Measurements from ENCODE around the gene PID1. TPM values are rescaled to one million over a fixed set of nuclear protein-coding genes. Genes with fewer than 3 reads are reported as not detected.

PID1 gene
- total RNA-seq, 1 experiment from 2014 or later, result 2.6 TPM

DNA sequence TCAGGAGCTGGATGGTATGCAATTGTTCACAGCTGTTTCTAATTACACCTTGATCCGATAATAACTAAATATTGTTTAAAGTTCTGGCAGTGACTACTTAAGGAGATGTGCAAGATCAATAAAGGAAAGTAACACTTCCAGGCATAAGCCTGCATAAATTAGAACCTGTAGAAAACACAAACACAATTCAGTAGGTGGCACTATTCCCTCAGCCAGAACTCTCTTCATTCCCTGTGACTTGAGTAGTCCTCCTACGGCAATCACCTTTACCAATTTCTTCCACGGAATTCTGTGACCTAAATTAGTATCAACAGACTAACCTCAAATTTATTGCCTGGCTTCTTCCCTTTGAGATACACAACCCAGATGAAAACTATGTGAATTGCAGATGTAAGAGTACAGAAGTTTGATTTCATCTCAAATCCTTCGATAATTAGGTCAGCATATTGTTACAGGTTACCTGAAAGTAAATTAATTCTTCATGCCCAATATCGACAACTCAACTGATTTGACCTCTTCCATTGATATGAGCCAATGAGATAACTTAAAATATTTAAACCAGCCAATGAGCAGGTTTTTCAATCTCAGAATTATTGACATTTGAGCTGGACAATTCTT lies 137.8 kb downstream of the PID1 start:
- no peak overlapping the region for H3K27ac Mint-ChIP-seq
- no peaks in the 10 kb centered on the region for H3K4me1 Mint-ChIP-seq
- ATAC-seq (peak; percentile 85), DNase-seq (ENCODE audit: low spot score) (no peak)
- H3K9me3 Mint-ChIP-seq, result peaks cover 13% of the 10 kb centered on the region
- H3K27me3 Mint-ChIP-seq (ENCODE audit: low read depth), result no peaks in the 10 kb centered on the region
- no peaks in the 10 kb centered on the region for H3K36me3 Mint-ChIP-seq
- TF ChIP-seq CTCF (IDR thresholded peaks at IDR 0.05), result no peak
- no peak for TF ChIP-seq TP53 (CRISPR knock-in tag; IDR thresholded peaks at IDR 0.05)
- no peak for TF ChIP-seq FOXK1 (CRISPR knock-in tag; IDR thresholded peaks at IDR 0.05)
- no peak for TF ChIP-seq CREB1 (CRISPR knock-in tag; IDR thresholded peaks at IDR 0.05)
- TF ChIP-seq, protein P1, sequence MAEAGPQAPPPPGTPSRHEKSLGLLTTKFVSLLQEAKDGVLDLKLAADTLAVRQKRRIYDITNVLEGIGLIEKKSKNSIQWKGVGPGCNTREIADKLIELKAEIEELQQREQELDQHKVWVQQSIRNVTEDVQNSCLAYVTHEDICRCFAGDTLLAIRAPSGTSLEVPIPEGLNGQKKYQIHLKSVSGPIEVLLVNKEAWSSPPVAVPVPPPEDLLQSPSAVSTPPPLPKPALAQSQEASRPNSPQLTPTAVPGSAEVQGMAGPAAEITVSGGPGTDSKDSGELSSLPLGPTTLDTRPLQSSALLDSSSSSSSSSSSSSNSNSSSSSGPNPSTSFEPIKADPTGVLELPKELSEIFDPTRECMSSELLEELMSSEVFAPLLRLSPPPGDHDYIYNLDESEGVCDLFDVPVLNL (CRISPR knock-in tag; IDR thresholded peaks at IDR 0.05; ENCODE audit: borderline replicate concordance, low read depth), result no peak
- TF ChIP-seq, protein P2, sequence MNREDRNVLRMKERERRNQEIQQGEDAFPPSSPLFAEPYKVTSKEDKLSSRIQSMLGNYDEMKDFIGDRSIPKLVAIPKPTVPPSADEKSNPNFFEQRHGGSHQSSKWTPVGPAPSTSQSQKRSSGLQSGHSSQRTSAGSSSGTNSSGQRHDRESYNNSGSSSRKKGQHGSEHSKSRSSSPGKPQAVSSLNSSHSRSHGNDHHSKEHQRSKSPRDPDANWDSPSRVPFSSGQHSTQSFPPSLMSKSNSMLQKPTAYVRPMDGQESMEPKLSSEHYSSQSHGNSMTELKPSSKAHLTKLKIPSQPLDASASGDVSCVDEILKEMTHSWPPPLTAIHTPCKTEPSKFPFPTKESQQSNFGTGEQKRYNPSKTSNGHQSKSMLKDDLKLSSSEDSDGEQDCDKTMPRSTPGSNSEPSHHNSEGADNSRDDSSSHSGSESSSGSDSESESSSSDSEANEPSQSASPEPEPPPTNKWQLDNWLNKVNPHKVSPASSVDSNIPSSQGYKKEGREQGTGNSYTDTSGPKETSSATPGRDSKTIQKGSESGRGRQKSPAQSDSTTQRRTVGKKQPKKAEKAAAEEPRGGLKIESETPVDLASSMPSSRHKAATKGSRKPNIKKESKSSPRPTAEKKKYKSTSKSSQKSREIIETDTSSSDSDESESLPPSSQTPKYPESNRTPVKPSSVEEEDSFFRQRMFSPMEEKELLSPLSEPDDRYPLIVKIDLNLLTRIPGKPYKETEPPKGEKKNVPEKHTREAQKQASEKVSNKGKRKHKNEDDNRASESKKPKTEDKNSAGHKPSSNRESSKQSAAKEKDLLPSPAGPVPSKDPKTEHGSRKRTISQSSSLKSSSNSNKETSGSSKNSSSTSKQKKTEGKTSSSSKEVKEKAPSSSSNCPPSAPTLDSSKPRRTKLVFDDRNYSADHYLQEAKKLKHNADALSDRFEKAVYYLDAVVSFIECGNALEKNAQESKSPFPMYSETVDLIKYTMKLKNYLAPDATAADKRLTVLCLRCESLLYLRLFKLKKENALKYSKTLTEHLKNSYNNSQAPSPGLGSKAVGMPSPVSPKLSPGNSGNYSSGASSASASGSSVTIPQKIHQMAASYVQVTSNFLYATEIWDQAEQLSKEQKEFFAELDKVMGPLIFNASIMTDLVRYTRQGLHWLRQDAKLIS (CRISPR knock-in tag; IDR thresholded peaks at IDR 0.05; ENCODE audit: borderline replicate concordance), result no peak
- no peak for TF ChIP-seq ESRRA (CRISPR knock-in tag; IDR thresholded peaks at IDR 0.05; ENCODE audit: borderline replicate concordance)
- no peak for TF ChIP-seq NFE2L1 (CRISPR knock-in tag; IDR thresholded peaks at IDR 0.05)
- TF ChIP-seq, protein P3, sequence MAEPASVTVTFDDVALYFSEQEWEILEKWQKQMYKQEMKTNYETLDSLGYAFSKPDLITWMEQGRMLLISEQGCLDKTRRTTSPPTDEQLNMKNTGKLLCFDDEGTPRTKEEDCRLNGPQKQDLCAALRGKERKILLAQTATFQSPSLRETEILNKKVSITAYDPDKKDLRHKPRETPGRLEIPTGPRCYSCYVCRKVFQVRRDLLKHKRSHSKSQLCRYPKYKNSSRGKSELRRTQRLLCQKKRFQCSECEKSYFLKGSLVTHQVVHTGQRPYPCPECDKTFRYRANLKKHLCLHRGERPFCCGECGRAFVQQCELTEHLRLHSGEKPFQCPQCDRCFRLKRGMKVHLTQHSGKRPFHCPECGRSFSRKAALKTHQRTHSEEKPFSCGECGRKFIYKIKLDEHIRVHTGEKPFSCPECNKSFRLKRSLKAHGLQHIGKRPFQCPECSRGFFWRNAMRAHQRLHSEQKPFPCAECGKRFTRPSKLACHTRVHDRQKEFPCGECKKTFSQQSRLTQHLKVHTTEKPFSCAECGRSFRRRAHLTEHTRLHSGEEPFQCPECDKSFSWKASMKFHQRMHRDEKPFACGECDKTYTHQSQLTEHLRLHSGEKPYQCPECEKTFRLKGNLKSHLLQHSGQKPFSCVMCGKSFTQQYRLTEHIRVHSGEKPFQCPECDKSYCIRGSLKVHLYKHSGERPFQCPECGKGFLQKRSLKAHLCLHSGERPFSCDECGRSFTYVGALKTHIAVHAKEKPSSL (CRISPR knock-in tag; conservative IDR thresholded peaks at IDR 0.05), result no peak
- no peak for TF ChIP-seq MXD4 (CRISPR knock-in tag; IDR thresholded peaks at IDR 0.05; ENCODE audit: borderline replicate concordance)
- TF ChIP-seq MYBL2 (CRISPR knock-in tag; IDR thresholded peaks at IDR 0.05), result no peak
- no peak for TF ChIP-seq IRF2 (CRISPR knock-in tag; IDR thresholded peaks at IDR 0.05; ENCODE audit: borderline replicate concordance, low read depth)
- no peak for TF ChIP-seq ZNF232 (CRISPR knock-in tag; IDR thresholded peaks at IDR 0.05)
- TF ChIP-seq, protein P4, sequence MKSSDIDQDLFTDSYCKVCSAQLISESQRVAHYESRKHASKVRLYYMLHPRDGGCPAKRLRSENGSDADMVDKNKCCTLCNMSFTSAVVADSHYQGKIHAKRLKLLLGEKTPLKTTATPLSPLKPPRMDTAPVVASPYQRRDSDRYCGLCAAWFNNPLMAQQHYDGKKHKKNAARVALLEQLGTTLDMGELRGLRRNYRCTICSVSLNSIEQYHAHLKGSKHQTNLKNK (CRISPR knock-in tag; IDR thresholded peaks at IDR 0.05), result no peak
- no peak for TF ChIP-seq ELF4 (CRISPR knock-in tag; IDR thresholded peaks at IDR 0.05; ENCODE audit: low read depth)
- no peak for TF ChIP-seq ATF1 (CRISPR knock-in tag; IDR thresholded peaks at IDR 0.05)
- no peak for TF ChIP-seq ZNF263 (CRISPR knock-in tag; IDR thresholded peaks at IDR 0.05; ENCODE audit: low read depth)
- TF ChIP-seq NFATC4 (CRISPR knock-in tag; IDR thresholded peaks at IDR 0.05), result no peak
- TF ChIP-seq ZNF532 (CRISPR knock-in tag; IDR thresholded peaks at IDR 0.05; ENCODE audit: borderline replicate concordance), result no peak
- no peak for TF ChIP-seq JUN (CRISPR knock-in tag; IDR thresholded peaks at IDR 0.05)
- ChIA-PET POLR2A (no interaction called here), CTCF (no interaction called here)
- H3K4me3 Mint-ChIP-seq, result no peak overlapping the region
